ENCODE data around the gene UBE2O.

Gene UBE2O

GRCh38 chr17:76485569-76485968, 32.6 kb upstream of the UBE2O start:
- no peak for DNase-seq (ENCODE audit: low read depth, low spot score)

- DNase-seq (ENCODE audit: low read depth, low spot score): no peak
These were observed 31.3 kb upstream of the UBE2O start for GRCh38 chr17:76484228-76484725.

- no peak for DNase-seq (ENCODE audit: low read depth, low spot score)
These were observed 28.2 kb upstream of the UBE2O start for GRCh38 chr17:76481071-76481655.

- DNase-seq (ENCODE audit: low read depth, low spot score): no peak
These were observed 27.7 kb upstream of the UBE2O start for GRCh38 chr17:76480632-76481031.

- no peak for DNase-seq (ENCODE audit: low read depth, low spot score)
These were observed 26.6 kb upstream of the UBE2O start for GRCh38 chr17:76479515-76480060.

GRCh38 chr17:76478730-76479514, 26.0 kb upstream of the UBE2O start:
- no peak for DNase-seq (ENCODE audit: low read depth, low spot score)

- no peak for DNase-seq (ENCODE audit: low read depth, low spot score)
These were observed 25.1 kb upstream of the UBE2O start for GRCh38 chr17:76478097-76478496.

GRCh38 chr17:76477576-76477975, 24.6 kb upstream of the UBE2O start:
- DNase-seq (ENCODE audit: low read depth, low spot score): no peak

GRCh38 chr17:76476736-76477135, 23.8 kb upstream of the UBE2O start:
- DNase-seq (ENCODE audit: low read depth, low spot score): no peak

GRCh38 chr17:76475302-76475701, 22.4 kb upstream of the UBE2O start:
- no peak for DNase-seq (ENCODE audit: low read depth, low spot score)

GRCh38 chr17:76474894-76475293, 21.9 kb upstream of the UBE2O start:
- no peak for DNase-seq (ENCODE audit: low read depth, low spot score)

GRCh38 chr17:76474238-76474637, 21.3 kb upstream of the UBE2O start:
- DNase-seq (ENCODE audit: low read depth, low spot score): no peak

- DNase-seq (ENCODE audit: low read depth, low spot score): no peak
These were observed 20.6 kb upstream of the UBE2O start for GRCh38 chr17:76473541-76473985.

GRCh38 chr17:76472726-76473125, 19.8 kb upstream of the UBE2O start:
- no peak for DNase-seq (ENCODE audit: low read depth, low spot score)

- DNase-seq (ENCODE audit: low read depth, low spot score): no peak
These were observed 19.3 kb upstream of the UBE2O start for GRCh38 chr17:76472258-76472645.

- DNase-seq (ENCODE audit: low read depth, low spot score): no peak
These were observed 18.7 kb upstream of the UBE2O start for GRCh38 chr17:76471498-76472257.

- no peak for DNase-seq (ENCODE audit: low read depth, low spot score)
These were observed 17.2 kb upstream of the UBE2O start for GRCh38 chr17:76469991-76470739.

GRCh38 chr17:76469076-76469990, 16.4 kb upstream of the UBE2O start:
- DNase-seq (ENCODE audit: low read depth, low spot score): no peak

- no peak for DNase-seq (ENCODE audit: low read depth, low spot score)
These were observed 15.7 kb upstream of the UBE2O start for GRCh38 chr17:76468634-76469010.
